ENCODE measurements around the gene PHF12. TPM values are rescaled to one million over a fixed set of nuclear protein-coding genes. Genes with fewer than 3 reads are reported as not detected.

The PHF12 gene
- total and polyA plus RNA-seq, 10 of the 15 experiments (the other 5 are each of a cell fraction or from before 2014, with no cell fraction given), result 1.3 to 43.9 (median 19.2) TPM

- TF ChIP-seq SPI1 (IDR thresholded peaks at IDR 0.05; ENCODE audit: borderline replicate concordance, insufficient read depth, low read depth, low read length) (no peak), ZNF207 (IDR thresholded peaks at IDR 0.05; ENCODE audit: borderline replicate concordance) (peak; percentile 44), SMARCA5 (IDR thresholded peaks at IDR 0.05) (peak; percentile 73), ZNF274 (IDR thresholded peaks at IDR 0.05; ENCODE audit: insufficient read depth, insufficient read length) (no peak), EGR1 (IDR thresholded peaks at IDR 0.05; ENCODE audit: borderline replicate concordance in 1 of 2, low read depth in 2 of 2, low read length in 2 of 2) (peak in 1 of 2 experiments; percentile 44; a peak in 1 of 3 replicates), CBFB (IDR thresholded peaks at IDR 0.05; ENCODE audit: low read depth) (peak; percentile 93), BACH1 (IDR thresholded peaks at IDR 0.05; ENCODE audit: borderline replicate concordance) (peak; percentile 76; the same call in 1 of the 2 replicates), ATF3 (IDR thresholded peaks at IDR 0.05; ENCODE audit: borderline replicate concordance, extremely low read depth, low read depth, low read length) (0 out of 2 replicates have a peak, but pooled peaks have one; percentile 53), BMI1 (IDR thresholded peaks at IDR 0.05; ENCODE audit: borderline replicate concordance) (no peak), NFXL1 (IDR thresholded peaks at IDR 0.05; ENCODE audit: borderline replicate concordance) (no peak), CHD2 (IDR thresholded peaks at IDR 0.05; ENCODE audit: borderline replicate concordance, low read depth, low read length) (peak; percentile 100)
- TF ChIP-seq, protein P1, sequence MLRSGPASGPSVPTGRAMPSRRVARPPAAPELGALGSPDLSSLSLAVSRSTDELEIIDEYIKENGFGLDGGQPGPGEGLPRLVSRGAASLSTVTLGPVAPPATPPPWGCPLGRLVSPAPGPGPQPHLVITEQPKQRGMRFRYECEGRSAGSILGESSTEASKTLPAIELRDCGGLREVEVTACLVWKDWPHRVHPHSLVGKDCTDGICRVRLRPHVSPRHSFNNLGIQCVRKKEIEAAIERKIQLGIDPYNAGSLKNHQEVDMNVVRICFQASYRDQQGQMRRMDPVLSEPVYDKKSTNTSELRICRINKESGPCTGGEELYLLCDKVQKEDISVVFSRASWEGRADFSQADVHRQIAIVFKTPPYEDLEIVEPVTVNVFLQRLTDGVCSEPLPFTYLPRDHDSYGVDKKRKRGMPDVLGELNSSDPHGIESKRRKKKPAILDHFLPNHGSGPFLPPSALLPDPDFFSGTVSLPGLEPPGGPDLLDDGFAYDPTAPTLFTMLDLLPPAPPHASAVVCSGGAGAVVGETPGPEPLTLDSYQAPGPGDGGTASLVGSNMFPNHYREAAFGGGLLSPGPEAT (IDR thresholded peaks at IDR 0.05; ENCODE audit: low read depth), result peak; percentile 75; the same call in 1 of the 2 replicates
Observed at GRCh38 chr17:28951991-28952975, 965 bp upstream of the PHF12 start (continued).

All from GM12878 (cell line).